H1 (cell line): ENCODE data around the gene SEMA4C. TPM values are rescaled to one million over a fixed set of nuclear protein-coding genes. Genes with fewer than 3 reads are reported as not detected.
A peak's percentile ranks its signal among the peaks of the same experiment; 100 is the strongest.

Experiments used
- CTCF ChIA-PET: fragments of 300-600 bp; sonication (Branson Sonifier 250); formaldehyde crosslinking; loops from one replicate; lab custom pipeline; 2021; ENCODE audit not compliant: partially characterized antibody; lab: Charles Lee
- POLR2A ChIA-PET: fragments of 300-600 bp; sonication (Branson Sonifier 250); formaldehyde crosslinking; loops from one replicate; lab custom pipeline; 2021; ENCODE audit warnings: inconsistent platforms; ENCODE audit not compliant: partially characterized antibody; lab: Charles Lee
- DNase-seq, 2 experiments: peaks; one replicate each; pipeline versions ENCODE4 v3.0.0 to v3.0.0-alpha.2; 2010 to 2022; ENCODE audit warnings: low spot score in 2 of 2, low read depth in 1 of 2, mixed read lengths in 1 of 2
- FAIRE-seq: peaks from 2 replicates; lab custom pipeline; 2011; peaks lifted over from hg19 to GRCh38; lab: Jason Lieb, UNC
- H2AFZ ChIP-seq: 2 replicates; pipeline ENCODE4 v1.8.1; 2012; ENCODE audit warnings: low read length, inconsistent platforms
- H2AK5ac ChIP-seq: 2 replicates; pipeline ENCODE4 v1.6.1; 2013; ENCODE audit warnings: low read depth, low read length
- H2BK120ac ChIP-seq: replicated peaks from 2 replicates; pipeline ENCODE3; 2013; ENCODE audit warnings: low read depth, low read length, inconsistent platforms
- H2BK12ac ChIP-seq: 2 replicates; pipeline ENCODE4 v1.6.1; 2013; ENCODE audit warnings: low read depth, low read length
- H2BK15ac ChIP-seq: 2 replicates; pipeline ENCODE4 v1.6.1; 2013; ENCODE audit warnings: low read length
- H2BK20ac ChIP-seq: 2 replicates; pipeline ENCODE4 v1.6.1; 2013; ENCODE audit warnings: low read length
- H2BK5ac ChIP-seq: 2 replicates; pipeline ENCODE4 v1.6.1; 2013; ENCODE audit warnings: low read depth, low read length
- H3K14ac ChIP-seq: 2 replicates; pipeline ENCODE4 v1.6.1; 2013; ENCODE audit warnings: inconsistent platforms; ENCODE audit not compliant: insufficient read length
- H3K18ac ChIP-seq: 2 replicates; pipeline ENCODE4 v1.6.1; 2013; ENCODE audit warnings: low read length; ENCODE audit errors: extremely low read depth
- H3K23ac ChIP-seq: 2 replicates; pipeline ENCODE4 v1.6.1; 2013; ENCODE audit warnings: inconsistent platforms; ENCODE audit not compliant: insufficient read length
- H3K23me2 ChIP-seq: 2 replicates; pipeline ENCODE4 v1.6.1; 2013; ENCODE audit warnings: low read depth, low read length
- H3K27ac ChIP-seq: 2 replicates; pipeline ENCODE4 v1.6.1; 2011; ENCODE audit warnings: low read depth, low read length, inconsistent platforms
- H3K27me3 ChIP-seq, 4 experiments: replicated peaks in 1 of 4; 1 replicate in 1 of 4; 2 replicates in 3 of 4; pipeline versions ENCODE4 v1.6.1 to v1.8.1; 2011 to 2013; ENCODE audit warnings: low read length in 3 of 4, mild to moderate bottlenecking in 3 of 4, inconsistent platforms in 2 of 4, mixed read lengths in 2 of 4, moderate library complexity in 1 of 4; ENCODE audit not compliant: control insufficient read depth in 3 of 4, insufficient read depth in 3 of 4; ENCODE audit errors: extremely low read depth in 1 of 4
- H3K36me3 ChIP-seq, 4 experiments: 2 replicates each; pipeline versions ENCODE4 v1.6.1 to v1.8.1; 2011 to 2013; ENCODE audit warnings: mild to moderate bottlenecking in 4 of 4, low read length in 3 of 4, moderate library complexity in 2 of 4, control low read depth in 1 of 4, inconsistent platforms in 1 of 4; ENCODE audit not compliant: insufficient read depth in 4 of 4, control insufficient read depth in 2 of 4
- H3K4ac ChIP-seq: replicated peaks from 2 replicates; pipeline ENCODE3; 2013; ENCODE audit warnings: low read length, low read depth, mixed read lengths, inconsistent platforms; ENCODE audit not compliant: insufficient read length
- H3K4me1 ChIP-seq, 4 experiments: replicated peaks in 1 of 4; 1 replicate in 1 of 4; 2 replicates in 3 of 4; pipeline versions ENCODE4 v1.6.1 to v1.8.1; 2011 to 2013; ENCODE audit warnings: low read length in 3 of 4, inconsistent platforms in 2 of 4, mixed read lengths in 1 of 4; ENCODE audit not compliant: insufficient read depth in 4 of 4, control insufficient read depth in 3 of 4
- H3K4me2 ChIP-seq, 2 experiments: 2 replicates each; pipeline versions ENCODE4 v1.6.1 to v1.8.1; 2011 to 2013; ENCODE audit warnings: low read depth in 2 of 2, low read length in 2 of 2, control low read depth in 1 of 2, inconsistent platforms in 1 of 2, mild to moderate bottlenecking in 1 of 2; ENCODE audit not compliant: insufficient read depth in 1 of 2
- H3K4me3 ChIP-seq, 4 experiments: fragments of 200-600, 300-600 bp in 1 of 4; sonication (generic), shearing (Covaris generic), sonication (Bioruptor Twin) in 1 of 4; 2 replicates each; pipeline versions ENCODE4 v1.5.1 to v1.8.1; 2011 to 2016; ENCODE audit warnings: low read length in 4 of 4, low read depth in 3 of 4, control low read depth in 2 of 4, inconsistent platforms in 2 of 4, mild to moderate bottlenecking in 2 of 4, mixed read lengths in 1 of 4, moderate library complexity in 1 of 4; ENCODE audit not compliant: insufficient read depth in 2 of 4; ENCODE audit errors: extremely low read depth in 1 of 4
- H3K56ac ChIP-seq: replicated peaks from 2 replicates; pipeline ENCODE3; 2013; ENCODE audit warnings: low read depth, mild to moderate bottlenecking, mixed read lengths, low read length, inconsistent platforms; ENCODE audit not compliant: insufficient read length
- H3K79me1 ChIP-seq: 2 replicates; pipeline ENCODE4 v1.6.1; 2013; ENCODE audit warnings: low read depth, low read length, control low read depth
- H3K79me2 ChIP-seq, 2 experiments: 2 replicates each; pipeline versions ENCODE4 v1.6.1 to v1.8.1; 2012 to 2013; ENCODE audit warnings: low read length in 2 of 2, mild to moderate bottlenecking in 2 of 2, inconsistent platforms in 1 of 2; ENCODE audit not compliant: insufficient read depth in 2 of 2, control insufficient read depth in 1 of 2
- H3K9ac ChIP-seq, 4 experiments: replicated peaks in 1 of 4; 1 replicate in 1 of 4; 2 replicates in 3 of 4; pipeline versions ENCODE4 v1.6.1 to v1.8.1; 2011 to 2013; ENCODE audit warnings: low read depth in 3 of 4, low read length in 3 of 4, control low read depth in 2 of 4, mild to moderate bottlenecking in 2 of 4, moderate library complexity in 2 of 4, inconsistent platforms in 1 of 4; ENCODE audit errors: extremely low read depth in 1 of 4
- H3K9me3 ChIP-seq, 2 experiments: 2 replicates each; pipeline versions ENCODE4 v1.6.1 to v1.8.1; 2012 to 2013; ENCODE audit warnings: mild to moderate bottlenecking in 2 of 2, moderate library complexity in 2 of 2, control low read depth in 1 of 2, inconsistent platforms in 1 of 2, low read depth in 1 of 2, low read length in 1 of 2, mixed read lengths in 1 of 2; ENCODE audit not compliant: insufficient read depth in 2 of 2
- H4K20me1 ChIP-seq, 2 experiments: replicated peaks in 1 of 2; 2 replicates each; pipeline versions ENCODE3 to v1.8.1; 2011 to 2013; ENCODE audit warnings: inconsistent platforms in 2 of 2, low read length in 2 of 2, mild to moderate bottlenecking in 1 of 2; ENCODE audit not compliant: insufficient read depth in 2 of 2, control insufficient read depth in 1 of 2
- H4K5ac ChIP-seq: 2 replicates; pipeline ENCODE4 v1.6.1; 2013; ENCODE audit warnings: low read length, low read depth, mixed read lengths, inconsistent platforms; ENCODE audit not compliant: insufficient read length
- H4K8ac ChIP-seq: 2 replicates; pipeline ENCODE4 v1.8.0; 2013; ENCODE audit warnings: mild to moderate bottlenecking, moderate library complexity, low read length, inconsistent platforms; ENCODE audit not compliant: insufficient read depth; ENCODE audit errors: extremely low read depth
- H4K91ac ChIP-seq: replicated peaks from 2 replicates; pipeline ENCODE3; 2013; ENCODE audit warnings: low read length, mixed read lengths, inconsistent platforms; ENCODE audit not compliant: insufficient read length
- ATF3 ChIP-seq: IDR thresholded peaks from 2 replicates; pipeline ENCODE4 v1.6.1; 2011; ENCODE audit warnings: low read depth, mild to moderate bottlenecking, low read length; ENCODE audit not compliant: insufficient read depth
- BCL11A ChIP-seq, 2 experiments: IDR thresholded peaks; one replicate each; pipeline ENCODE4 v1.6.1; 2011; ENCODE audit warnings: low read depth in 2 of 2, low read length in 2 of 2, mild to moderate bottlenecking in 2 of 2
- CEBPB ChIP-seq: IDR thresholded peaks from 2 replicates; pipeline ENCODE4 v1.6.1; 2012; ENCODE audit warnings: low read depth, low read length
- CHD2 ChIP-seq: IDR thresholded peaks from 2 replicates; pipeline ENCODE4 v1.6.1; 2012; ENCODE audit warnings: low read length, improper control_type of control experiment
- CTCF ChIP-seq, 3 experiments: IDR thresholded peaks; 1 replicate in 2 of 3; 2 replicates in 1 of 3; pipeline versions ENCODE4 v1.5.1 to v1.6.1; 2011; ENCODE audit warnings: low read length in 3 of 3, mild to moderate bottlenecking in 3 of 3, inconsistent platforms in 2 of 3, low read depth in 1 of 3, moderate library complexity in 1 of 3; ENCODE audit not compliant: insufficient read depth in 1 of 3; ENCODE audit errors: control extremely low read depth in 1 of 3
- HDAC6 ChIP-seq: IDR thresholded peaks from one replicate; pipeline ENCODE4 v1.7.1; 2012; ENCODE audit warnings: low read depth, mild to moderate bottlenecking, inconsistent platforms, low read length, moderate library complexity
- JUN ChIP-seq: IDR thresholded peaks from 2 replicates; pipeline ENCODE4 v1.6.1; 2011; ENCODE audit warnings: low read depth, mild to moderate bottlenecking, improper control_type of control experiment, low read length
- NANOG ChIP-seq: IDR thresholded peaks from 2 replicates; pipeline ENCODE4 v1.6.1; 2011; ENCODE audit warnings: low read length, low read depth, mild to moderate bottlenecking, inconsistent platforms; ENCODE audit not compliant: insufficient read depth, poor library complexity, severe bottlenecking
- SIX5 ChIP-seq: IDR thresholded peaks from 2 replicates; pipeline ENCODE4 v1.6.1; 2011; ENCODE audit warnings: mild to moderate bottlenecking, low read depth, low read length
- TCF12 ChIP-seq: IDR thresholded peaks from 2 replicates; pipeline ENCODE4 v1.6.1; 2011; ENCODE audit warnings: low read depth, mild to moderate bottlenecking, low read length
- WGBS, 2 experiments: shearing (Covaris generic) in 1 of 2; methylation state at CpG; one replicate each; pipeline versions ENCODE4 v1.1.6 to v1.1.7; 2013 to 2015; ENCODE audit warnings: low lambda C conversion rate in 2 of 2, mixed read lengths in 2 of 2, inconsistent platforms in 1 of 2, low coverage in 1 of 2, missing lambda C conversion rate in 1 of 2; ENCODE audit not compliant: insufficient replicate concordance in 2 of 2, insufficient coverage in 1 of 2, insufficient read length in 1 of 2; ENCODE audit errors: extremely low coverage in 1 of 2, missing lambda C conversion rate in 1 of 2; 5-methylcytosine and 5-hydroxymethylcytosine counted together
- polyA plus RNA-seq, 7 experiments: library from polyadenylated mRNA; depleted of rRNA in 3 of 7; stranded (reverse) in 5 of 7; unstranded in 2 of 7; fragments of >200 nt in 5 of 7; fragments of 200-250 nt in 2 of 7; gene quantifications; 1 replicate in 5 of 7; 2 replicates in 1 of 7; 4 replicates in 1 of 7; pipeline versions ENCODE4 v1.2.1 to v1.2.3, GENCODE V29; 2011 to 2013; ENCODE audit warnings: missing spikeins in 2 of 7, mixed read lengths in 2 of 7
- total RNA-seq: library from RNA; stranded (reverse); fragmentation: NEBNext Ultra II Directional; extraction: Animal tissue kit (Norgen Biotek cat#: 25700); gene quantifications from 2 replicates; pipeline ENCODE4 v1.2.1, GENCODE V29; 2021

The SEMA4C gene
- total and polyA plus RNA-seq, 2 of the 8 experiments (the other 6 are each of a cell fraction or from before 2014, with no cell fraction given) = 47.5 to 67.3 TPM

- H3K4me2 ChIP-seq = no peak overlapping the region
- no peak overlapping the region for H3K4ac ChIP-seq
- peaks cover 4% of the 10 kb centered on the region; the same call in 1 of the 2 replicates for H3K23me2 ChIP-seq
- H3K4me1 ChIP-seq = peaks cover 0 to 13% (median 6%) of the 10 kb centered on the region in 4 experiments; a peak in 3 of 7 replicates
- H2BK5ac ChIP-seq = no peak overlapping the region
- no peaks in the 10 kb centered on the region for H4K20me1 ChIP-seq
- DNase-seq (no peak), FAIRE-seq (no peak)
- H3K9me3 ChIP-seq = no peaks in the 10 kb centered on the region
- no peak overlapping the region for H3K27ac ChIP-seq
- no peak overlapping the region for H2AK5ac ChIP-seq
- H4K5ac ChIP-seq = no peak overlapping the region
- H3K27me3 ChIP-seq = no peaks in the 10 kb centered on the region; a peak in 1 of 7 replicates
- no peak overlapping the region for H3K23ac ChIP-seq
- H3K79me2 ChIP-seq = no peaks in the 10 kb centered on the region
- no peak overlapping the region for H4K8ac ChIP-seq
- ChIA-PET CTCF (interaction anchor here (2.1 kb wide), 1 partner anchor 21 kb away, joined by 11 read pairs; no protein-coding TSS in a partner anchor), POLR2A (no interaction called here)
- WGBS, 2 experiments = 88% methylated on average over 11 of the region's 11 CpGs; no CpG with 5 or more reads in 1 of the 2 experiments
- H2BK12ac ChIP-seq = no peak overlapping the region
- 0 out of 2 replicates have a peak overlapping the region, but pooled peaks have one; percentile 77 for H2BK20ac ChIP-seq
- H2BK120ac ChIP-seq = no peak overlapping the region
- H3K4me3 ChIP-seq = no peak overlapping the region
- no peak overlapping the region for H2AFZ ChIP-seq
- no peaks in the 10 kb centered on the region for H3K36me3 ChIP-seq
- H2BK15ac ChIP-seq = no peak overlapping the region
- H3K9ac ChIP-seq = no peak overlapping the region
- no peak overlapping the region for H4K91ac ChIP-seq
- 0 out of 2 replicates have a peak overlapping the region, but pooled peaks have one; percentile 24 for H3K18ac ChIP-seq
- no peak overlapping the region for H3K56ac ChIP-seq
- H3K79me1 ChIP-seq = no peaks in the 10 kb centered on the region
- H3K14ac ChIP-seq = no peak overlapping the region
- TF ChIP-seq CEBPB (no peak), HDAC6 (no peak), CHD2 (no peak), NANOG (no peak), CTCF (IDR thresholded peaks at IDR 0.05; ENCODE audit: control extremely low read depth in 1 of 3, insufficient read depth in 1 of 3, low read depth in 1 of 3, low read length in 3 of 3) (no peak), JUN (no peak), SIX5 (no peak), BCL11A (IDR thresholded peaks at IDR 0.05; ENCODE audit: low read depth in 2 of 2, low read length in 2 of 2) (no peak), TCF12 (no peak), ATF3 (no peak)
Observed at GRCh38 chr2:96897491-96898134, 27.7 kb upstream of the SEMA4C start.
